ENCODE measurements around the gene ANKRD10.

GRCh38 chr13:110872768-110873638, 41.9 kb downstream of the ANKRD10 start:
- TF ChIP-seq SUZ12 (IDR thresholded peaks at IDR 0.05) (no peak), FOXK2 (IDR thresholded peaks at IDR 0.05) (no peak), FOXM1 (IDR thresholded peaks at IDR 0.05; ENCODE audit: borderline replicate concordance) (no peak)

All from HEK293T (cell line).